OCI-LY1 (cell line): ENCODE data around the gene PSAPL1.

Experiments
- H2AFZ ChIP-seq: fragments of 200-600 bp; sonication (generic), shearing (Covaris generic); 2 replicates; pipeline ENCODE4 v1.6.0; 2014; ENCODE audit warnings: antibody characterized with exemption, mild to moderate bottlenecking, low read length
- H3F3A ChIP-seq: fragments of 200-600 bp; sonication (generic), shearing (Covaris generic); 2 replicates; pipeline ENCODE4 v1.6.0; 2014; ENCODE audit warnings: mild to moderate bottlenecking, antibody characterized with exemption, low read length, moderate library complexity; ENCODE audit not compliant: insufficient read depth
- H3K27ac ChIP-seq: fragments of 200-600 bp; sonication (generic); 2 replicates; pipeline ENCODE4 v1.5.1; 2014; ENCODE audit warnings: low read length, mixed run types, mild to moderate bottlenecking, low read depth; ENCODE audit not compliant: poor library complexity, severe bottlenecking
- H3K27me3 ChIP-seq: fragments of 200-600 bp; sonication (generic); 2 replicates; pipeline ENCODE4 v1.6.0; 2014; ENCODE audit warnings: antibody characterized with exemption, mild to moderate bottlenecking, low read length, moderate library complexity; ENCODE audit not compliant: insufficient read depth
- H3K36me3 ChIP-seq: fragments of 200-600 bp; sonication (generic); 2 replicates; pipeline ENCODE4 v1.6.1; 2014; ENCODE audit warnings: mild to moderate bottlenecking, antibody characterized with exemption, low read length, moderate library complexity, mixed read lengths; ENCODE audit not compliant: insufficient read depth
- H3K4me1 ChIP-seq: fragments of 200-600 bp; sonication (generic); 2 replicates; pipeline ENCODE4 v1.5.1; 2014; ENCODE audit warnings: mild to moderate bottlenecking, low read length, moderate library complexity; ENCODE audit not compliant: insufficient read depth, severe bottlenecking
- H3K4me2 ChIP-seq: fragments of 200-600 bp; sonication (generic), shearing (Covaris generic); 2 replicates; pipeline ENCODE4 v1.6.1; 2014; ENCODE audit warnings: low read length
- H3K4me3 ChIP-seq: fragments of 200-600 bp; sonication (generic); 2 replicates; pipeline ENCODE4 v1.5.1; 2014; ENCODE audit warnings: low read length, low read depth, mild to moderate bottlenecking, mixed read lengths; ENCODE audit not compliant: poor library complexity, severe bottlenecking
- H3K79me2 ChIP-seq: fragments of 200-600 bp; shearing (Covaris generic); 2 replicates; pipeline ENCODE4 v1.6.1; 2016; ENCODE audit warnings: mixed run types, low read length, mixed read lengths; ENCODE audit not compliant: insufficient read depth
- H3K9ac ChIP-seq: fragments of 200-600 bp; sonication (generic), shearing (Covaris generic); 2 replicates; pipeline ENCODE4 v1.6.1; 2014; ENCODE audit warnings: mild to moderate bottlenecking, low read length, mixed read lengths
- H3K9me2 ChIP-seq: fragments of 200-600 bp; sonication (generic), shearing (Covaris generic); 2 replicates; pipeline ENCODE4 v1.6.1; 2014; ENCODE audit warnings: low read depth, mild to moderate bottlenecking, low read length, mixed read lengths
- H3K9me3 ChIP-seq: fragments of 200-600 bp; shearing (Covaris generic); 2 replicates; pipeline ENCODE4 v1.6.1; 2014; ENCODE audit warnings: low read length, mixed read lengths
- H4K20me1 ChIP-seq: fragments of 200-600 bp; sonication (generic), shearing (Covaris generic); 2 replicates; pipeline ENCODE4 v1.6.0; 2016; ENCODE audit warnings: mild to moderate bottlenecking, low read length; ENCODE audit not compliant: insufficient read depth
- CTCF ChIP-seq: fragments of 200-600 bp; sonication (generic), shearing (Covaris generic); IDR thresholded peaks from 2 replicates; pipeline ENCODE4 v1.5.1; 2017; ENCODE audit warnings: mild to moderate bottlenecking, antibody characterized with exemption, low read length, moderate library complexity, mixed read lengths
- EZH2 ChIP-seq: fragments of 200-600 bp; sonication (generic), shearing (Covaris generic); IDR thresholded peaks from 2 replicates; pipeline ENCODE4 v1.8.0; 2017; ENCODE audit warnings: borderline replicate concordance, mixed run types, mild to moderate bottlenecking, antibody characterized with exemption, low read length, moderate library complexity, mixed read lengths

PSAPL1 gene

GRCh38 chr4:7414736-7415510 is 19.8 kb downstream of the PSAPL1 start:
- H3F3A ChIP-seq = no peaks in the 10 kb centered on the region
- H3K9me2 ChIP-seq = no peaks in the 10 kb centered on the region
- no peak for TF ChIP-seq EZH2
- no peak for TF ChIP-seq CTCF
- no peaks in the 10 kb centered on the region for H3K4me1 ChIP-seq
- no peaks in the 10 kb centered on the region for H3K36me3 ChIP-seq
- H3K9ac ChIP-seq = no peak overlapping the region
- H3K4me2 ChIP-seq = no peak overlapping the region
- H2AFZ ChIP-seq = no peak overlapping the region
- H3K27me3 ChIP-seq = no peaks in the 10 kb centered on the region
- no peaks in the 10 kb centered on the region for H4K20me1 ChIP-seq
- no peaks in the 10 kb centered on the region for H3K79me2 ChIP-seq
- no peaks in the 10 kb centered on the region for H3K9me3 ChIP-seq
- H3K4me3 ChIP-seq = no peak overlapping the region
- no peak overlapping the region for H3K27ac ChIP-seq

- no peak overlapping the region for H2AFZ ChIP-seq
- no peaks in the 10 kb centered on the region for H3K9me3 ChIP-seq
- no peaks in the 10 kb centered on the region for H3K9me2 ChIP-seq
- no peak overlapping the region for H3K9ac ChIP-seq
- H3K4me2 ChIP-seq = no peak overlapping the region
- H3F3A ChIP-seq = no peaks in the 10 kb centered on the region
- H3K27me3 ChIP-seq = no peaks in the 10 kb centered on the region
- H3K36me3 ChIP-seq = no peaks in the 10 kb centered on the region
- TF ChIP-seq EZH2 = no peak
- no peak for TF ChIP-seq CTCF
- H3K4me3 ChIP-seq = no peak overlapping the region
- no peaks in the 10 kb centered on the region for H3K4me1 ChIP-seq
- H3K79me2 ChIP-seq = no peaks in the 10 kb centered on the region
- no peak overlapping the region for H3K27ac ChIP-seq
- H4K20me1 ChIP-seq = no peaks in the 10 kb centered on the region
Measured at GRCh38 chr4:7414046-7414445, 20.7 kb downstream of the PSAPL1 start.

- no peaks in the 10 kb centered on the region for H3K27me3 ChIP-seq
- H3K9ac ChIP-seq = no peak overlapping the region
- no peaks in the 10 kb centered on the region for H3K79me2 ChIP-seq
- no peaks in the 10 kb centered on the region for H3K36me3 ChIP-seq
- H3K9me2 ChIP-seq = no peaks in the 10 kb centered on the region
- no peaks in the 10 kb centered on the region for H3K9me3 ChIP-seq
- TF ChIP-seq CTCF (no peak), EZH2 (no peak)
- H3K4me2 ChIP-seq = no peak overlapping the region
- H3K27ac ChIP-seq = no peak overlapping the region
- no peaks in the 10 kb centered on the region for H3F3A ChIP-seq
- H3K4me1 ChIP-seq = no peaks in the 10 kb centered on the region
- no peak overlapping the region for H2AFZ ChIP-seq
- no peak overlapping the region for H3K4me3 ChIP-seq
- H4K20me1 ChIP-seq = no peaks in the 10 kb centered on the region
Measured at GRCh38 chr4:7412554-7412912, 22.2 kb downstream of the PSAPL1 start.
